ENCODE data around the gene AGBL2.
"Not testable (repeated sequence)": the region's sequence is repeated elsewhere in the genome, so short reads cannot be mapped to it uniquely, and the experiment has no call there.

AGBL2 gene

GRCh38 chr11:47711816-47712215, 3.4 kb downstream of the AGBL2 start:
- no peaks in the 10 kb centered on the region for H3K9me3 ChIP-seq (ENCODE audit: insufficient read depth, low read depth, low read length)
- no peak overlapping the region for H4K12ac ChIP-seq (ENCODE audit: low read depth, low read length)
- no peak overlapping the region for H2AK5ac ChIP-seq (ENCODE audit: low read length)
- no peak overlapping the region for H2BK120ac ChIP-seq (ENCODE audit: insufficient read depth, low read length, poor library complexity)
- H3K18ac ChIP-seq (ENCODE audit: low read length): no peak overlapping the region
- peaks cover 2% of the 10 kb centered on the region for H3K79me2 ChIP-seq (ENCODE audit: control insufficient read depth, insufficient read depth, low read length, poor library complexity)
- H4K8ac ChIP-seq (ENCODE audit: low read depth, low read length): no peak overlapping the region
- H2BK12ac ChIP-seq (ENCODE audit: low read length): no peak overlapping the region
- H3K27ac ChIP-seq (ENCODE audit: low read depth, low read length): no peak overlapping the region
- no peak overlapping the region for H3K14ac ChIP-seq (ENCODE audit: low read length)
- H3K4me3 ChIP-seq (ENCODE audit: low read depth, low read length): no peak overlapping the region
- peaks cover 2% of the 10 kb centered on the region in 2 experiments for H3K36me3 ChIP-seq (ENCODE audit: control insufficient read depth in 1 of 2, insufficient read depth in 2 of 2, low read length in 2 of 2)
- no peak overlapping the region for H3K4ac ChIP-seq (ENCODE audit: low read depth, low read length)
- peaks cover 3% of the 10 kb centered on the region in 2 experiments for H3K4me1 ChIP-seq (ENCODE audit: control insufficient read depth in 1 of 2, insufficient read depth in 2 of 2, low read length in 2 of 2)
- no peak overlapping the region for H2AFZ ChIP-seq (ENCODE audit: insufficient read depth, low read length, poor library complexity)
- H4K91ac ChIP-seq (ENCODE audit: low read depth, low read length): no peak overlapping the region
- no peak overlapping the region for H3K9ac ChIP-seq (ENCODE audit: low read length)
- DNase-seq: no peak
- H2BK5ac ChIP-seq (ENCODE audit: low read depth, low read length, poor library complexity): no peak overlapping the region
- no CpG with 5 or more reads among the region's 5 CpGs for WGBS (ENCODE audit: extremely low coverage, insufficient coverage, insufficient read length)
- no peak overlapping the region for H3K4me2 ChIP-seq (ENCODE audit: low read length)
- no peaks in the 10 kb centered on the region for H3K27me3 ChIP-seq (ENCODE audit: insufficient read depth, low read length)
- H3K23ac ChIP-seq (ENCODE audit: low read length): no peak overlapping the region
- peaks cover 3% of the 10 kb centered on the region for H3K79me1 ChIP-seq (ENCODE audit: low read length)

- Histone ChIP-seq H3K36me3 (ENCODE audit: control insufficient read depth in 1 of 2, insufficient read depth in 2 of 2, low read length in 2 of 2) (no peaks in the 10 kb centered on the region), H2BK120ac (ENCODE audit: insufficient read depth, low read length, poor library complexity) (no peak overlapping the region), H2BK5ac (ENCODE audit: low read depth, low read length, poor library complexity) (no peak overlapping the region), H3K4ac (ENCODE audit: low read depth, low read length) (no peak overlapping the region), H3K4me3 (ENCODE audit: low read depth, low read length) (no peak overlapping the region), H3K79me2 (ENCODE audit: control insufficient read depth, insufficient read depth, low read length, poor library complexity) (peaks cover 2% of the 10 kb centered on the region), H3K27me3 (ENCODE audit: insufficient read depth, low read length) (no peaks in the 10 kb centered on the region), H2BK12ac (ENCODE audit: low read length) (no peak overlapping the region), H3K9me3 (ENCODE audit: insufficient read depth, low read depth, low read length) (no peaks in the 10 kb centered on the region), H4K91ac (ENCODE audit: low read depth, low read length) (no peak overlapping the region), H3K4me2 (ENCODE audit: low read length) (no peak overlapping the region), H3K9ac (ENCODE audit: low read length) (no peak overlapping the region), H2AK5ac (ENCODE audit: low read length) (no peak overlapping the region), H3K27ac (ENCODE audit: low read depth, low read length) (no peak overlapping the region), H3K4me1 (ENCODE audit: control insufficient read depth in 1 of 2, insufficient read depth in 2 of 2, low read length in 2 of 2) (peaks cover 3% of the 10 kb centered on the region in 2 experiments), H4K8ac (ENCODE audit: low read depth, low read length) (no peak overlapping the region), H3K14ac (ENCODE audit: low read length) (no peak overlapping the region), H4K12ac (ENCODE audit: low read depth, low read length) (no peak overlapping the region), H2AFZ (ENCODE audit: insufficient read depth, low read length, poor library complexity) (no peak overlapping the region), H3K79me1 (ENCODE audit: low read length) (peaks cover 3% of the 10 kb centered on the region), H3K23ac (ENCODE audit: low read length) (no peak overlapping the region), H3K18ac (ENCODE audit: low read length) (no peak overlapping the region)
- no CpG with 5 or more reads among the region's 5 CpGs for WGBS (ENCODE audit: extremely low coverage, insufficient coverage, insufficient read length)
- no peak for DNase-seq
Observed at GRCh38 chr11:47711225-47711624, 3.9 kb downstream of the AGBL2 start.

- H2BK12ac ChIP-seq (ENCODE audit: low read length): not testable (repeated sequence)
- no CpG with 5 or more reads among the region's 5 CpGs for whole genome bisulfite sequencing (ENCODE audit: extremely low coverage, insufficient coverage, insufficient read length)
Observed at GRCh38 chr11:47707275-47707786, 7.8 kb downstream of the AGBL2 start.

GRCh38 chr11:47705721-47706120, 9.4 kb downstream of the AGBL2 start:
- Histone ChIP-seq H3K18ac (ENCODE audit: low read length) (no peak overlapping the region), H3K79me2 (ENCODE audit: control insufficient read depth, insufficient read depth, low read length, poor library complexity) (no peaks in the 10 kb centered on the region), H2BK5ac (ENCODE audit: low read depth, low read length, poor library complexity) (no peak overlapping the region), H3K4ac (ENCODE audit: low read depth, low read length) (no peak overlapping the region), H3K79me1 (ENCODE audit: low read length) (no peaks in the 10 kb centered on the region), H2AK5ac (ENCODE audit: low read length) (no peak overlapping the region), H3K9me3 (ENCODE audit: insufficient read depth, low read depth, low read length) (no peaks in the 10 kb centered on the region), H2AFZ (ENCODE audit: insufficient read depth, low read length, poor library complexity) (no peak overlapping the region), H3K4me1 (ENCODE audit: control insufficient read depth in 1 of 2, insufficient read depth in 2 of 2, low read length in 2 of 2) (no peaks in the 10 kb centered on the region), H3K4me3 (ENCODE audit: low read depth, low read length) (no peak overlapping the region), H3K23ac (ENCODE audit: low read length) (no peak overlapping the region), H3K27me3 (ENCODE audit: insufficient read depth, low read length) (no peaks in the 10 kb centered on the region), H3K4me2 (ENCODE audit: low read length) (no peak overlapping the region), H2BK120ac (ENCODE audit: insufficient read depth, low read length, poor library complexity) (no peak overlapping the region), H3K27ac (ENCODE audit: low read depth, low read length) (no peak overlapping the region), H4K12ac (ENCODE audit: low read depth, low read length) (no peak overlapping the region), H3K36me3 (ENCODE audit: control insufficient read depth in 1 of 2, insufficient read depth in 2 of 2, low read length in 2 of 2) (no peaks in the 10 kb centered on the region), H3K9ac (ENCODE audit: low read length) (no peak overlapping the region), H2BK12ac (ENCODE audit: low read length) (no peak overlapping the region), H4K8ac (ENCODE audit: low read depth, low read length) (no peak overlapping the region), H4K91ac (ENCODE audit: low read depth, low read length) (no peak overlapping the region), H3K14ac (ENCODE audit: low read length) (no peak overlapping the region)
- DNase-seq: no peak
- WGBS (ENCODE audit: extremely low coverage, insufficient coverage, insufficient read length): no CpG with 5 or more reads among the region's 1 CpG

More at GRCh38 chr11:47707275-47707786, 7.8 kb downstream of the AGBL2 start:
- not testable (repeated sequence) for H4K91ac ChIP-seq (ENCODE audit: low read depth, low read length); H3K4me3 ChIP-seq (ENCODE audit: low read depth, low read length); H3K79me2 ChIP-seq (ENCODE audit: control insufficient read depth, insufficient read depth, low read length, poor library complexity); H3K27ac ChIP-seq (ENCODE audit: low read depth, low read length); H4K8ac ChIP-seq (ENCODE audit: low read depth, low read length); H3K4me1 ChIP-seq (ENCODE audit: control insufficient read depth in 1 of 2, insufficient read depth in 2 of 2, low read length in 2 of 2); DNase-seq; H3K18ac ChIP-seq (ENCODE audit: low read length); H4K12ac ChIP-seq (ENCODE audit: low read depth, low read length); H3K9me3 ChIP-seq (ENCODE audit: insufficient read depth, low read depth, low read length); H3K27me3 ChIP-seq (ENCODE audit: insufficient read depth, low read length); H2BK120ac ChIP-seq (ENCODE audit: insufficient read depth, low read length, poor library complexity); H3K14ac ChIP-seq (ENCODE audit: low read length); H3K4me2 ChIP-seq (ENCODE audit: low read length); H3K4ac ChIP-seq (ENCODE audit: low read depth, low read length); H3K9ac ChIP-seq (ENCODE audit: low read length); H2AK5ac ChIP-seq (ENCODE audit: low read length); H3K36me3 ChIP-seq (ENCODE audit: control insufficient read depth in 1 of 2, insufficient read depth in 2 of 2, low read length in 2 of 2); H3K23ac ChIP-seq (ENCODE audit: low read length); H2AFZ ChIP-seq (ENCODE audit: insufficient read depth, low read length, poor library complexity); H3K79me1 ChIP-seq (ENCODE audit: low read length); H2BK5ac ChIP-seq (ENCODE audit: low read depth, low read length, poor library complexity)
